Left ventricle myocardium inferior (tissue), 1 donor: ENCODE measurements around the gene COBL. TPM values are rescaled to one million over a fixed set of nuclear protein-coding genes. Genes with fewer than 3 reads are reported as not detected.

Source experiments
- DNase-seq: peaks from one replicate; pipeline ENCODE4 v3.0.0-alpha.2; 2020
- H3K27ac ChIP-seq: fragments of 200-600 bp; replicated peaks from 2 replicates; pipeline ENCODE4 v1.8.0; 2021
- H3K27me3 ChIP-seq: fragments of 200-600 bp; 2 replicates; pipeline ENCODE4 v1.8.0; 2021; ENCODE audit warnings: low read depth
- H3K36me3 ChIP-seq: fragments of 200-600 bp; 2 replicates; pipeline ENCODE4 v1.8.0; 2021
- H3K4me1 ChIP-seq: fragments of 200-600 bp; 2 replicates; pipeline ENCODE4 v1.8.0; 2021
- H3K4me3 ChIP-seq: fragments of 200-600 bp; 2 replicates; pipeline ENCODE4 v1.8.0; 2021; ENCODE audit warnings: mild to moderate bottlenecking, moderate library complexity
- H3K9me3 ChIP-seq: fragments of 200-600 bp; replicated peaks from 2 replicates; pipeline ENCODE4 v1.8.0; 2021
- intact Hi-C: fragments of 100-400 bp; cut with micrococcal nuclease; formaldehyde crosslinking; loops from one replicate; pipeline ENCODE4 v1.11.0; 2022
- total RNA-seq: library from RNA; stranded (reverse); fragmentation: NEBNext Ultra II Directional; extraction: Animal tissue kit (Norgen Biotek cat#: 25700); gene quantifications from one replicate; pipeline ENCODE4 v1.2.1, GENCODE V29; 2021
- TF ChIP-seq, protein P1 (sequence below): fragments of 200-600 bp; IDR thresholded peaks from 2 replicates; pipeline ENCODE4 v1.8.0; 2021; ENCODE audit warnings: antibody characterized with exemption, mild to moderate bottlenecking, borderline replicate concordance
- donor health status: DM: no; HTN: yes; CAD: no; lungs with severe emphysema.

The COBL gene
- total RNA-seq, 1 donor from 2014 or later: 77.1 TPM

DNA sequence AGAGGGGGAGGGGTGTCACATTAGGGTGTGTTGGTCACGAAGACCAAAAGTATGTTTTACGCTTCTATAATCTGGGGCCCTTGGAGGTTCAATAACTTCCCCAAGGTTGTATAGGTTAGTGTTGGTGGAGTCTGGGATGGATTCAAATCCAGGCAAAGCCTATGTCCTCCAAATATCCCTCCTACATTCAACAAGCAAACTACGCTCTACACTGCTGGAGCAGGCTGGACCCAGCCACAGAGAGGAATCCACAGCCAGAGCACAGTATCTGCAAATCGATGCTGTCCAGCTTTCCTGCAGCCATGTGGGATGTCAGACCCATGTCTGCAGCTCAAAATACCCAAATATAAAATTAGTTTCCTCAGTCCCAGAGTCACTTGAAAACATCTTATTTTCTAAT is 198.0 kb downstream of the COBL start:
- Histone ChIP-seq H3K4me3 (no peak overlapping the region), H3K9me3 (peaks cover 10% of the 10 kb centered on the region), H3K36me3 (no peaks in the 10 kb centered on the region), H3K4me1 (peaks cover 28% of the 10 kb centered on the region), H3K27ac (no peak overlapping the region), H3K27me3 (no peaks in the 10 kb centered on the region)
- DNase-seq: no peak
- TF ChIP-seq, protein P1, sequence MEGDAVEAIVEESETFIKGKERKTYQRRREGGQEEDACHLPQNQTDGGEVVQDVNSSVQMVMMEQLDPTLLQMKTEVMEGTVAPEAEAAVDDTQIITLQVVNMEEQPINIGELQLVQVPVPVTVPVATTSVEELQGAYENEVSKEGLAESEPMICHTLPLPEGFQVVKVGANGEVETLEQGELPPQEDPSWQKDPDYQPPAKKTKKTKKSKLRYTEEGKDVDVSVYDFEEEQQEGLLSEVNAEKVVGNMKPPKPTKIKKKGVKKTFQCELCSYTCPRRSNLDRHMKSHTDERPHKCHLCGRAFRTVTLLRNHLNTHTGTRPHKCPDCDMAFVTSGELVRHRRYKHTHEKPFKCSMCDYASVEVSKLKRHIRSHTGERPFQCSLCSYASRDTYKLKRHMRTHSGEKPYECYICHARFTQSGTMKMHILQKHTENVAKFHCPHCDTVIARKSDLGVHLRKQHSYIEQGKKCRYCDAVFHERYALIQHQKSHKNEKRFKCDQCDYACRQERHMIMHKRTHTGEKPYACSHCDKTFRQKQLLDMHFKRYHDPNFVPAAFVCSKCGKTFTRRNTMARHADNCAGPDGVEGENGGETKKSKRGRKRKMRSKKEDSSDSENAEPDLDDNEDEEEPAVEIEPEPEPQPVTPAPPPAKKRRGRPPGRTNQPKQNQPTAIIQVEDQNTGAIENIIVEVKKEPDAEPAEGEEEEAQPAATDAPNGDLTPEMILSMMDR: no peak
- intact Hi-C loops: no loop called here

DNA sequence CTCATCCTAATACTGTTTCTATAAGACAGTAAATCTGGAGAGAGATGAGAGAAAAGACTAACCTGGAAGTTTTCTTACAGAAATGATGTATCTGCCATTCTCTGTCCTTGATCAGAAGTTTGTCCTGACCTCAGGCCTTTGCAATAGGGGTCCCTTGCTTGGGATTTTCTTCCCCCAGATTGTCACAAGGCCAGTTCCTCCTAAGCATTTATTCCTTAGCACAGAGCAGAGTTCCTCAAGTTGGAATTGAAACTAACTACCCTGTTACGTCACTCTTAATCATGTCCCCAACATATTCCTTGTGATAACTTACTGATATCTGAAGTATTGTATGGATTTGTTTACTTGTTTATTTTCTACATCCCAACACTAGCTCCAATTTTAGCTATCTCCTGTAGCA is 202.1 kb downstream of the COBL start:
- TF ChIP-seq, protein P1: no peak
- no peak for DNase-seq
- Histone ChIP-seq H3K4me3 (no peak overlapping the region), H3K4me1 (no peaks in the 10 kb centered on the region), H3K9me3 (peaks cover 10% of the 10 kb centered on the region), H3K36me3 (no peaks in the 10 kb centered on the region), H3K27me3 (no peaks in the 10 kb centered on the region), H3K27ac (no peak overlapping the region)
- intact Hi-C loops: no loop called here

DNA sequence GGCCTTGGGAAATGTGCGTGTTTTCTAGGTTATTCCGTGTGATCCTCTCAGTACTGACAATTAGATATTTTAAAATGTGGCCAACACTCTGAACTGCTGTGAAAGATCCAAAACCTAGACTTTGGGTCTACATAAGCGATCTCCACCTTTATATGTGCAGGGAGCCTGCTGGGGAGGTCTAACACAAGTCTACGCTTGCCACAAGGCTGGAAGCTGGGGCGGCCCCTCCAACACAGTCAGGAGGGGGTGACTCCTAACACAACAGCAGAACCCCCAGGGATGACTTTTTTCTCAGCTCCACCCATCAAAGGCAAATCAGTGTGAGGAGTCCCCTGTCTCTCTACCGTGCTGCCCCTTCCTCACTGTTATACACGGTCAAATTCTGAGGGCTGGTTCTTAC is 202.6 kb downstream of the COBL start:
- TF ChIP-seq, protein P1: no peak
- no peaks in the 10 kb centered on the region for H3K36me3 ChIP-seq
- H3K27ac ChIP-seq: no peak overlapping the region
- no peaks in the 10 kb centered on the region for H3K4me1 ChIP-seq
- DNase-seq: no peak
- H3K27me3 ChIP-seq: no peaks in the 10 kb centered on the region
- intact Hi-C loops: no loop called here
- H3K9me3 ChIP-seq: peaks cover 10% of the 10 kb centered on the region
- no peak overlapping the region for H3K4me3 ChIP-seq

- TF ChIP-seq, protein P1: no peak
- intact Hi-C loops: no loop called here
Observed at GRCh38 chr7:51113560-51113959, 203.0 kb downstream of the COBL start.

GRCh38 chr7:51111241-51111940 is 205.2 kb downstream of the COBL start:
- H3K4me1 ChIP-seq: peaks cover 7% of the 10 kb centered on the region
- TF ChIP-seq, protein P1: no peak
- H3K4me3 ChIP-seq: no peak overlapping the region
- no peaks in the 10 kb centered on the region for H3K27me3 ChIP-seq
- no peaks in the 10 kb centered on the region for H3K36me3 ChIP-seq
- H3K9me3 ChIP-seq: peaks cover 10% of the 10 kb centered on the region
- DNase-seq: no peak
- intact Hi-C loops: no loop called here
- H3K27ac ChIP-seq: no peak overlapping the region

More at GRCh38 chr7:51113560-51113959, 203.0 kb downstream of the COBL start:
- H3K27me3 ChIP-seq: no peaks in the 10 kb centered on the region
- no peak overlapping the region for H3K4me3 ChIP-seq
- no peaks in the 10 kb centered on the region for H3K4me1 ChIP-seq
- H3K9me3 ChIP-seq: peaks cover 10% of the 10 kb centered on the region
- no peak overlapping the region for H3K27ac ChIP-seq
- H3K36me3 ChIP-seq: no peaks in the 10 kb centered on the region
- no peak for DNase-seq
